GM23338 (cell line): ENCODE data around the gene SMYD3. TPM values are rescaled to one million over a fixed set of nuclear protein-coding genes. Genes with fewer than 3 reads are reported as not detected.

ENCODE experiments used
- ATAC-seq: fragments of 200-7000 bp; cut with Tn5 transposase; 3 replicates; pipeline ENCODE4 v1.9.1; 2020
- DNase-seq: peaks from one replicate; pipeline ENCODE4 v3.0.0-alpha.2; 2015; ENCODE audit warnings: low spot score
- H2AFZ ChIP-seq: fragments of 200-600 bp; sonication (generic); 2 replicates; pipeline ENCODE4 v1.8.0; 2016; ENCODE audit warnings: antibody characterized with exemption, mild to moderate bottlenecking, moderate library complexity
- H3F3A ChIP-seq: fragments of 200-600 bp; sonication (generic); replicated peaks from 2 replicates; pipeline ENCODE4 v1.8.0; 2017; ENCODE audit warnings: antibody characterized with exemption, mixed run types, low read depth
- H3K27ac ChIP-seq: fragments of 200-600 bp; sonication (generic); 2 replicates; pipeline ENCODE4 v1.6.1; 2016; ENCODE audit warnings: low read depth
- H3K27me3 ChIP-seq: fragments of 200-600 bp; sonication (generic); 2 replicates; pipeline ENCODE4 v1.8.0; 2016; ENCODE audit warnings: mild to moderate bottlenecking, mixed run types, moderate library complexity; ENCODE audit not compliant: insufficient read depth
- H3K36me3 ChIP-seq: fragments of 200-600 bp; sonication (generic); 2 replicates; pipeline ENCODE4 v1.8.0; 2016; ENCODE audit warnings: mild to moderate bottlenecking; ENCODE audit not compliant: insufficient read depth
- H3K4me1 ChIP-seq: fragments of 200-600 bp; sonication (generic); 2 replicates; pipeline ENCODE4 v1.8.0; 2016; ENCODE audit warnings: mild to moderate bottlenecking, moderate library complexity; ENCODE audit not compliant: insufficient read depth
- H3K4me2 ChIP-seq: fragments of 200-600 bp; sonication (generic); 2 replicates; pipeline ENCODE4 v1.7.1; 2017; ENCODE audit warnings: mixed run types
- H3K4me3 ChIP-seq: fragments of 200-600 bp; sonication (generic); 2 replicates; pipeline ENCODE4 v1.6.1; 2016; ENCODE audit warnings: mixed run types
- H3K79me2 ChIP-seq: fragments of 200-600 bp; sonication (generic); replicated peaks from 2 replicates; pipeline ENCODE4 v1.8.0; 2017; ENCODE audit warnings: mild to moderate bottlenecking; ENCODE audit not compliant: insufficient read depth
- H3K9me2 ChIP-seq: fragments of 200-600 bp; sonication (generic); 2 replicates; pipeline ENCODE4 v1.8.0; 2017; ENCODE audit not compliant: insufficient read depth
- H4K20me1 ChIP-seq: fragments of 200-600 bp; sonication (generic); replicated peaks from 2 replicates; pipeline ENCODE4 v1.8.0; 2017; ENCODE audit warnings: mild to moderate bottlenecking; ENCODE audit not compliant: insufficient read depth
- H3K27ac Mint-ChIP-seq: 2 replicates; pipeline ENCODE4 v1.8.0; 2020; ENCODE audit warnings: inconsistent platforms, mild to moderate bottlenecking, moderate library complexity, mixed read lengths
- H3K27me3 Mint-ChIP-seq: 3 replicates; pipeline ENCODE4 v1.8.0; 2022; ENCODE audit warnings: low read depth, mild to moderate bottlenecking, moderate library complexity, mixed read lengths, inconsistent platforms; ENCODE audit not compliant: insufficient read depth, poor library complexity
- H3K36me3 Mint-ChIP-seq: 3 replicates; pipeline ENCODE4 v1.8.0; 2021; ENCODE audit warnings: low read depth, mild to moderate bottlenecking, inconsistent platforms, moderate library complexity, mixed read lengths
- H3K4me1 Mint-ChIP-seq: 3 replicates; pipeline ENCODE4 v1.8.0; 2020; ENCODE audit warnings: mild to moderate bottlenecking, inconsistent platforms, mixed read lengths
- H3K4me3 Mint-ChIP-seq: 3 replicates; pipeline ENCODE4 v1.8.0; 2021; ENCODE audit warnings: moderate library complexity, mild to moderate bottlenecking, inconsistent platforms, mixed read lengths
- H3K9me3 Mint-ChIP-seq: 3 replicates; pipeline ENCODE4 v1.8.0; 2020; ENCODE audit warnings: moderate library complexity, mild to moderate bottlenecking, inconsistent platforms, mixed read lengths
- EZH2 ChIP-seq: fragments of 200-600 bp; sonication (generic); IDR thresholded peaks from one replicate; pipeline ENCODE4 v1.8.0; 2017; ENCODE audit warnings: antibody characterized with exemption, mild to moderate bottlenecking, low read depth; ENCODE audit not compliant: unreplicated experiment
- EZH2phosphoT487 ChIP-seq: fragments of 200-600 bp; sonication (generic); IDR thresholded peaks from one replicate; pipeline ENCODE4 v1.8.1; 2018; ENCODE audit warnings: antibody characterized with exemption; ENCODE audit not compliant: unreplicated experiment
- NANOG ChIP-seq: IDR thresholded peaks from 2 replicates; pipeline ENCODE4 v1.6.1; 2016; ENCODE audit warnings: antibody characterized with exemption, borderline replicate concordance
- POLR2AphosphoS5 ChIP-seq: IDR thresholded peaks from 2 replicates; pipeline ENCODE4 v1.6.1; 2016; ENCODE audit warnings: antibody characterized with exemption, low read depth
- STAT1 ChIP-seq: IDR thresholded peaks from one replicate; pipeline ENCODE4 v1.6.1; 2016; ENCODE audit warnings: antibody characterized with exemption; ENCODE audit not compliant: unreplicated experiment
- ZNF331 ChIP-seq: fragments of 250-450 bp; sonication (Bioruptor Pico); IDR thresholded peaks from 2 replicates; pipeline ENCODE4 v1.5.0; 2020; ENCODE audit warnings: low read depth, mild to moderate bottlenecking, moderate library complexity
- polyA plus RNA-seq: library from polyadenylated mRNA; unstranded; fragments of >200 nt; fragmentation: Nextera tagmentation; extraction: Ambion mirVana; gene quantifications from 2 replicates; pipeline ENCODE4 v1.2.1, GENCODE V29; 2016
- total RNA-seq: library from RNA; depleted of rRNA; stranded (reverse); fragments of >200 nt; shearing (Covaris generic); gene quantifications from 2 replicates; pipeline ENCODE4 v1.2.3, GENCODE V29; 2014
- TF ChIP-seq, protein P1 (sequence below): IDR thresholded peaks from one replicate; pipeline ENCODE4 v1.6.1; 2018; ENCODE audit warnings: antibody characterized with exemption; ENCODE audit not compliant: unreplicated experiment

Gene SMYD3
- total and polyA plus RNA-seq, 2 experiments from 2014 or later, result 31.8 to 34.4 TPM

- TF ChIP-seq, protein P1, sequence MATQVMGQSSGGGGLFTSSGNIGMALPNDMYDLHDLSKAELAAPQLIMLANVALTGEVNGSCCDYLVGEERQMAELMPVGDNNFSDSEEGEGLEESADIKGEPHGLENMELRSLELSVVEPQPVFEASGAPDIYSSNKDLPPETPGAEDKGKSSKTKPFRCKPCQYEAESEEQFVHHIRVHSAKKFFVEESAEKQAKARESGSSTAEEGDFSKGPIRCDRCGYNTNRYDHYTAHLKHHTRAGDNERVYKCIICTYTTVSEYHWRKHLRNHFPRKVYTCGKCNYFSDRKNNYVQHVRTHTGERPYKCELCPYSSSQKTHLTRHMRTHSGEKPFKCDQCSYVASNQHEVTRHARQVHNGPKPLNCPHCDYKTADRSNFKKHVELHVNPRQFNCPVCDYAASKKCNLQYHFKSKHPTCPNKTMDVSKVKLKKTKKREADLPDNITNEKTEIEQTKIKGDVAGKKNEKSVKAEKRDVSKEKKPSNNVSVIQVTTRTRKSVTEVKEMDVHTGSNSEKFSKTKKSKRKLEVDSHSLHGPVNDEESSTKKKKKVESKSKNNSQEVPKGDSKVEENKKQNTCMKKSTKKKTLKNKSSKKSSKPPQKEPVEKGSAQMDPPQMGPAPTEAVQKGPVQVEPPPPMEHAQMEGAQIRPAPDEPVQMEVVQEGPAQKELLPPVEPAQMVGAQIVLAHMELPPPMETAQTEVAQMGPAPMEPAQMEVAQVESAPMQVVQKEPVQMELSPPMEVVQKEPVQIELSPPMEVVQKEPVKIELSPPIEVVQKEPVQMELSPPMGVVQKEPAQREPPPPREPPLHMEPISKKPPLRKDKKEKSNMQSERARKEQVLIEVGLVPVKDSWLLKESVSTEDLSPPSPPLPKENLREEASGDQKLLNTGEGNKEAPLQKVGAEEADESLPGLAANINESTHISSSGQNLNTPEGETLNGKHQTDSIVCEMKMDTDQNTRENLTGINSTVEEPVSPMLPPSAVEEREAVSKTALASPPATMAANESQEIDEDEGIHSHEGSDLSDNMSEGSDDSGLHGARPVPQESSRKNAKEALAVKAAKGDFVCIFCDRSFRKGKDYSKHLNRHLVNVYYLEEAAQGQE, result no peak
Observed at GRCh38 chr1:246427611-246428010, 79.5 kb downstream of the SMYD3 start (continued).

GRCh38 chr1:246425895-246426294 lies 81.2 kb downstream of the SMYD3 start:
- no peak for ATAC-seq
- Histone ChIP-seq H3K27ac (no peak overlapping the region), H3K4me1 (peaks cover 15% of the 10 kb centered on the region), H4K20me1 (no peaks in the 10 kb centered on the region), H3K4me2 (no peak overlapping the region), H3F3A (no peaks in the 10 kb centered on the region), H3K9me2 (no peaks in the 10 kb centered on the region), H3K27me3 (no peaks in the 10 kb centered on the region), H3K36me3 (no peaks in the 10 kb centered on the region), H3K79me2 (no peaks in the 10 kb centered on the region; the same call in 1 of the 2 replicates), H2AFZ (no peak overlapping the region), H3K4me3 (no peak overlapping the region)
- peaks cover 31% of the 10 kb centered on the region for H3K4me1 Mint-ChIP-seq
- H3K4me3 Mint-ChIP-seq, result no peak overlapping the region
- no peak for DNase-seq
- TF ChIP-seq EZH2 (no peak), POLR2AphosphoS5 (no peak), EZH2phosphoT487 (no peak)
- TF ChIP-seq, protein P1, result no peak
- no peaks in the 10 kb centered on the region; the same call in 2 of the 3 replicates for H3K9me3 Mint-ChIP-seq
- H3K36me3 Mint-ChIP-seq, result no peaks in the 10 kb centered on the region; the same call in 2 of the 3 replicates
- H3K27me3 Mint-ChIP-seq, result no peaks in the 10 kb centered on the region
- no peak overlapping the region for H3K27ac Mint-ChIP-seq

DNA sequence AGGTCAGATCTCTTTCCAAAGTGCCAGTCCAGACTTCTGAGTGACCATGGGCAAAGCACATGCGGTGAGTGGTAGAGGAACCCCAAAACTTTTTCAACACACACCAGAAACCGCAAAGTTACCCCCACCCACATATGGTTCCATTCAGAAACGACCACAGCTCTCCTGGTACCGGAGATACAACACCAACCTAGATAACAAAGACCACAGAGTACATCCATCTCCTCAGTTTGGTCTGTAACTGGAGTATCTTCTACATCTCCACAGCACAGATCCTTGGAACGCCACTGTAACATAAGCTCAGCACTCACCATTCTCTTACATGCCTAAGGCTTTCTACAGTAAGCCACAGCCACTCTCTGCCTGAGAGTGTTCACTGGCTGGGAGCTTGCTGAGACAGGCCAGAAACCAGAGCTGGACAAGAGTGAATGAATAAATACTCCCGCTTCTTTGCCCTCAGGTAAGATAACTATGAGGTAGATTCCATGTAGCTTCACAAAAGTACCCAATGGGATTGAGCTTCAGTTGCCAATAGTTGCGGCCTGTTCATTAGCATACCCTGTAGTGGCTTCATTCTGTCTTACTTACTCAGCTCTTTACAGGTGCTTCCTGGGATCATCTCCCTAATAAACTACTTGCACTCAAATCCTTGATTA lies 81.8 kb downstream of the SMYD3 start:
- no peaks in the 10 kb centered on the region; the same call in 2 of the 3 replicates for H3K36me3 Mint-ChIP-seq
- Histone ChIP-seq H3K36me3 (no peaks in the 10 kb centered on the region), H3K27ac (no peak overlapping the region), H2AFZ (no peak overlapping the region), H3K4me3 (no peak overlapping the region), H3K4me2 (no peak overlapping the region), H4K20me1 (no peaks in the 10 kb centered on the region), H3F3A (no peaks in the 10 kb centered on the region), H3K9me2 (no peaks in the 10 kb centered on the region), H3K27me3 (no peaks in the 10 kb centered on the region), H3K79me2 (no peaks in the 10 kb centered on the region), H3K4me1 (peaks cover 15% of the 10 kb centered on the region)
- no peak overlapping the region for H3K4me3 Mint-ChIP-seq
- peak overlapping the region; percentile 16; the same call in 1 of the 2 replicates for H3K27ac Mint-ChIP-seq
- H3K9me3 Mint-ChIP-seq, result no peaks in the 10 kb centered on the region
- DNase-seq (peak; percentile 29), ATAC-seq (peak; percentile 53)
- H3K4me1 Mint-ChIP-seq, result peaks cover 31% of the 10 kb centered on the region
- no peaks in the 10 kb centered on the region for H3K27me3 Mint-ChIP-seq
- no peak for TF ChIP-seq ZNF331 (CRISPR knock-in tag)
- TF ChIP-seq NANOG, result no peak
- TF ChIP-seq STAT1, result no peak
